ENCODE data around the gene SAT2.

SAT2 gene

GRCh38 chr17:7589891-7590691, 37.5 kb downstream of the SAT2 start, which contains the start of gene SOX15:
SOX15 (minus strand) TSS chr17:7590094; CDS start chr17:7589676, 418 bp downstream.
- H3K27ac ChIP-seq (ENCODE audit: low read length, poor library complexity, severe bottlenecking), result peak within 1 kb of the TSS; percentile 82
- H3K9me3 ChIP-seq (ENCODE audit: control insufficient read depth, low read length), result no peaks in the 10 kb centered on the region
- peak within 1 kb of the TSS; percentile 33 for H3K4me2 ChIP-seq (ENCODE audit: low read length, poor library complexity, severe bottlenecking)
- peak within 1 kb of the TSS in 1 of 2 experiments; percentile 70 for H2BK12ac ChIP-seq (ENCODE audit: low read length in 2 of 2)
- peak within 1 kb of the TSS; percentile 68 to 73 for H3K18ac ChIP-seq (ENCODE audit: low read depth in 1 of 2, low read length in 2 of 2)
- H3K79me1 ChIP-seq (replicated peaks; ENCODE audit: low read length, poor library complexity, severe bottlenecking), result peaks cover 35% of the 10 kb centered on the region
- peaks cover 50% of the 10 kb centered on the region for H3K4me1 ChIP-seq (ENCODE audit: control insufficient read depth, insufficient read depth, low read depth, low read length)
- peak within 1 kb of the TSS; percentile 91 for H2AK5ac ChIP-seq (ENCODE audit: low read length, severe bottlenecking)
- H4K8ac ChIP-seq (ENCODE audit: low read length), result peak within 1 kb of the TSS; percentile 87
- WGBS, result 46% methylated on average over 24 of the region's 24 CpGs
- peak within 1 kb of the TSS in 1 of 2 experiments; percentile 72 for H3K4ac ChIP-seq (ENCODE audit: low read depth in 1 of 2, low read length in 2 of 2)
- no peaks in the 10 kb centered on the region for H3K27me3 ChIP-seq (ENCODE audit: control insufficient read depth in 1 of 2, insufficient read depth in 1 of 2, low read length in 2 of 2)
- H2BK120ac ChIP-seq (ENCODE audit: low read depth, low read length), result peak within 1 kb of the TSS; percentile 24
- peaks cover 63 to 85% of the 10 kb centered on the region in 2 experiments for H3K36me3 ChIP-seq (ENCODE audit: control insufficient read depth in 1 of 2, insufficient read depth in 2 of 2, low read depth in 1 of 2, low read length in 2 of 2)
- peak within 1 kb of the TSS; percentile 79 for H3K9ac ChIP-seq (ENCODE audit: low read length)
- no peak for DNase-seq
- H2AFZ ChIP-seq (ENCODE audit: low read depth, low read length), result no peak within 1 kb of the TSS
- H3K23ac ChIP-seq (ENCODE audit: low read length in 2 of 2), result peak within 1 kb of the TSS in 1 of 2 experiments; percentile 60
- H3K14ac ChIP-seq (ENCODE audit: low read length in 2 of 2), result peak within 1 kb of the TSS in 1 of 2 experiments; percentile 26
- peak within 1 kb of the TSS; percentile 35 for H4K91ac ChIP-seq (ENCODE audit: low read length)
- peak within 1 kb of the TSS in 1 of 2 experiments; percentile 68 for H3K4me3 ChIP-seq (ENCODE audit: insufficient read depth in 1 of 2, low read depth in 1 of 2, low read length in 2 of 2)
- no peak within 1 kb of the TSS for H2BK5ac ChIP-seq (ENCODE audit: low read depth, low read length, poor library complexity, severe bottlenecking)
- H2BK15ac ChIP-seq (ENCODE audit: low read depth, poor library complexity, severe bottlenecking), result peak within 1 kb of the TSS; percentile 13

GRCh38 chr17:7589204-7589868, 38.3 kb downstream of the SAT2 start:
- no peaks in the 10 kb centered on the region for H3K27me3 ChIP-seq (ENCODE audit: control insufficient read depth in 1 of 2, insufficient read depth in 1 of 2, low read length in 2 of 2)
- no peak overlapping the region for H3K23ac ChIP-seq (ENCODE audit: low read length in 2 of 2)
- H3K79me1 ChIP-seq (replicated peaks; ENCODE audit: low read length, poor library complexity, severe bottlenecking), result peaks cover 33% of the 10 kb centered on the region
- peak overlapping the region; percentile 82 for H2AK5ac ChIP-seq (ENCODE audit: low read length, severe bottlenecking)
- peak overlapping the region; percentile 87 for H4K8ac ChIP-seq (ENCODE audit: low read length)
- peak overlapping the region; percentile 35 for H4K91ac ChIP-seq (ENCODE audit: low read length)
- no peak overlapping the region for H2AFZ ChIP-seq (ENCODE audit: low read depth, low read length)
- peaks cover 50% of the 10 kb centered on the region for H3K4me1 ChIP-seq (ENCODE audit: control insufficient read depth, insufficient read depth, low read depth, low read length)
- H3K36me3 ChIP-seq (ENCODE audit: control insufficient read depth in 1 of 2, insufficient read depth in 2 of 2, low read depth in 1 of 2, low read length in 2 of 2), result peaks cover 56 to 78% of the 10 kb centered on the region in 2 experiments
- no peak overlapping the region for H2BK5ac ChIP-seq (ENCODE audit: low read depth, low read length, poor library complexity, severe bottlenecking)
- H3K9me3 ChIP-seq (ENCODE audit: control insufficient read depth, low read length), result no peaks in the 10 kb centered on the region
- H2BK15ac ChIP-seq (ENCODE audit: low read depth, poor library complexity, severe bottlenecking), result peak overlapping the region; percentile 13
- H3K18ac ChIP-seq (ENCODE audit: low read depth in 1 of 2, low read length in 2 of 2), result peak overlapping the region in 1 of 2 experiments; percentile 68
- H3K4me2 ChIP-seq (ENCODE audit: low read length, poor library complexity, severe bottlenecking), result peak overlapping the region; percentile 33
- peak overlapping the region; percentile 31 for H3K27ac ChIP-seq (ENCODE audit: low read length, poor library complexity, severe bottlenecking)
- peak; percentile 86 for DNase-seq
- H3K14ac ChIP-seq (ENCODE audit: low read length in 2 of 2), result no peak overlapping the region
- peak overlapping the region; percentile 79 for H3K9ac ChIP-seq (ENCODE audit: low read length)
- H2BK12ac ChIP-seq (ENCODE audit: low read length in 2 of 2), result peak overlapping the region in 1 of 2 experiments; percentile 4
- H3K4me3 ChIP-seq (ENCODE audit: insufficient read depth in 1 of 2, low read depth in 1 of 2, low read length in 2 of 2), result peak overlapping the region in 1 of 2 experiments; percentile 68
- WGBS, result 21% methylated on average over 49 of the region's 56 CpGs
- H2BK120ac ChIP-seq (ENCODE audit: low read depth, low read length), result peak overlapping the region; percentile 24
- no peak overlapping the region for H3K4ac ChIP-seq (ENCODE audit: low read depth in 1 of 2, low read length in 2 of 2)

- peak overlapping the region; percentile 91 for H2AK5ac ChIP-seq (ENCODE audit: low read length, severe bottlenecking)
- H3K18ac ChIP-seq (ENCODE audit: low read depth in 1 of 2, low read length in 2 of 2), result peak overlapping the region; percentile 68 to 73
- peak overlapping the region in 1 of 2 experiments; percentile 23 for H3K23ac ChIP-seq (ENCODE audit: low read length in 2 of 2)
- H3K14ac ChIP-seq (ENCODE audit: low read length in 2 of 2), result peak overlapping the region in 1 of 2 experiments; percentile 36
- H3K9ac ChIP-seq (ENCODE audit: low read length), result peak overlapping the region; percentile 79
- H2BK120ac ChIP-seq (ENCODE audit: low read depth, low read length), result no peak overlapping the region
- peak overlapping the region; percentile 26 for H2BK15ac ChIP-seq (ENCODE audit: low read depth, poor library complexity, severe bottlenecking)
- H3K27me3 ChIP-seq (ENCODE audit: control insufficient read depth in 1 of 2, insufficient read depth in 1 of 2, low read length in 2 of 2), result no peaks in the 10 kb centered on the region
- H4K91ac ChIP-seq (ENCODE audit: low read length), result peak overlapping the region; percentile 89
- H3K79me1 ChIP-seq (replicated peaks; ENCODE audit: low read length, poor library complexity, severe bottlenecking), result peaks cover 32% of the 10 kb centered on the region
- peaks cover 49 to 74% of the 10 kb centered on the region in 2 experiments for H3K36me3 ChIP-seq (ENCODE audit: control insufficient read depth in 1 of 2, insufficient read depth in 2 of 2, low read depth in 1 of 2, low read length in 2 of 2)
- DNase-seq, result no peak
- WGBS, result 84% methylated on average over 29 of the region's 30 CpGs
- H3K9me3 ChIP-seq (ENCODE audit: control insufficient read depth, low read length), result no peaks in the 10 kb centered on the region
- H3K4me1 ChIP-seq (ENCODE audit: control insufficient read depth, insufficient read depth, low read depth, low read length), result peaks cover 50% of the 10 kb centered on the region
- H2AFZ ChIP-seq (ENCODE audit: low read depth, low read length), result no peak overlapping the region
- peak overlapping the region; percentile 72 to 82 for H3K4ac ChIP-seq (ENCODE audit: low read depth in 1 of 2, low read length in 2 of 2)
- no peak overlapping the region for H3K4me2 ChIP-seq (ENCODE audit: low read length, poor library complexity, severe bottlenecking)
- H4K8ac ChIP-seq (ENCODE audit: low read length), result peak overlapping the region; percentile 66
- H3K27ac ChIP-seq (ENCODE audit: low read length, poor library complexity, severe bottlenecking), result peak overlapping the region; percentile 82
- H2BK12ac ChIP-seq (ENCODE audit: low read length in 2 of 2), result peak overlapping the region in 1 of 2 experiments; percentile 70
- H2BK5ac ChIP-seq (ENCODE audit: low read depth, low read length, poor library complexity, severe bottlenecking), result no peak overlapping the region
- peak overlapping the region in 1 of 2 experiments; percentile 68 for H3K4me3 ChIP-seq (ENCODE audit: insufficient read depth in 1 of 2, low read depth in 1 of 2, low read length in 2 of 2)
Observed at GRCh38 chr17:7588553-7589203, 38.9 kb downstream of the SAT2 start.

Data from mesenchymal stem cell (in vitro differentiated cells and primary cell).